Panc1 (cell line): Measurements from ENCODE around the gene TRPM4. TPM values are rescaled to one million over a fixed set of nuclear protein-coding genes. Genes with fewer than 3 reads are reported as not detected.

Source experiments
- ATAC-seq: fragments of 200-7000 bp; cut with Tn5 transposase; 2 replicates; pipeline ENCODE4 v1.9.1; 2020; ENCODE audit warnings: mild to moderate bottlenecking, moderate library complexity
- BruUV-seq: library from RNA; stranded (reverse); fragments of 400-500 nt; replicated peaks from 2 replicates; lab custom pipeline; 2021; lab: Mats Ljungman, UMichigan
- CTCF ChIA-PET: fragments of 300-600 bp; sonication (Branson Sonifier 250); formaldehyde crosslinking; loops from one replicate; lab custom pipeline; 2022; ENCODE audit warnings: antibody characterized with exemption; lab: Charles Lee
- POLR2A ChIA-PET: fragments of 300-600 bp; sonication (Branson Sonifier 250); formaldehyde crosslinking; loops from one replicate; lab custom pipeline; 2022; ENCODE audit warnings: antibody characterized with exemption; lab: Charles Lee
- DNase-seq: peaks from one replicate; pipeline ENCODE4 v3.0.0-alpha.2; 2010; ENCODE audit warnings: low read depth, low spot score
- H3K27ac ChIP-seq: 2 replicates; pipeline ENCODE4 v1.5.1; 2011; ENCODE audit warnings: mild to moderate bottlenecking, low read length, inconsistent platforms
- H3K27me3 ChIP-seq: fragments of 200-500 bp; sonication (Bioruptor generic); 2 replicates; pipeline ENCODE4 v1.6.0; 2014; ENCODE audit warnings: low read length, inconsistent platforms; ENCODE audit not compliant: control insufficient read depth, insufficient read depth
- H3K36me3 ChIP-seq: fragments of 200-500 bp; sonication (Bioruptor generic); 2 replicates; pipeline ENCODE4 v1.5.1; 2014; ENCODE audit warnings: inconsistent platforms, mild to moderate bottlenecking, low read length, moderate library complexity; ENCODE audit not compliant: control insufficient read depth, insufficient read depth
- H3K4me1 ChIP-seq: 2 replicates; pipeline ENCODE4 v1.5.1; 2011; ENCODE audit warnings: inconsistent platforms, mild to moderate bottlenecking, low read length, moderate library complexity; ENCODE audit not compliant: control insufficient read depth, insufficient read depth
- H3K4me3 ChIP-seq, 2 experiments: 2 replicates each; pipeline ENCODE4 v1.5.1; 2011 to 2012; ENCODE audit warnings: low read depth in 2 of 2, low read length in 2 of 2, mild to moderate bottlenecking in 2 of 2, inconsistent platforms in 1 of 2, moderate library complexity in 1 of 2
- H3K9me3 ChIP-seq: fragments of 200-500 bp; sonication (Bioruptor generic); 2 replicates; pipeline ENCODE4 v1.5.1; 2014; ENCODE audit warnings: low read depth, mild to moderate bottlenecking, inconsistent platforms, low read length, moderate library complexity; ENCODE audit not compliant: control insufficient read depth, insufficient read depth
- CTCF ChIP-seq: fragments of 450-650 bp; IDR thresholded peaks from 2 replicates; pipeline ENCODE4 v1.5.1; 2017; ENCODE audit warnings: mild to moderate bottlenecking
- REST ChIP-seq, 2 experiments: IDR thresholded peaks; 2 replicates each; pipeline ENCODE4 v1.6.1; 2011 to 2012; ENCODE audit warnings: low read depth in 2 of 2, control low read depth in 1 of 2, low read length in 1 of 2, mild to moderate bottlenecking in 1 of 2, moderate library complexity in 1 of 2; ENCODE audit not compliant: insufficient read depth in 1 of 2
- SIN3A ChIP-seq: IDR thresholded peaks from 2 replicates; pipeline ENCODE4 v1.6.1; 2012; ENCODE audit warnings: low read depth, mild to moderate bottlenecking, low read length, moderate library complexity, borderline replicate concordance; ENCODE audit not compliant: insufficient read depth
- in situ Hi-C: cut with HindIII; loops from 2 replicates; pipeline ENCODE4 v1.10.0; 2016; ENCODE audit warnings: low sequenced_read_pairs, low pct_unique_long_range_greater_than_20kb
- intact Hi-C: fragments of 100-400 bp; cut with micrococcal nuclease; formaldehyde crosslinking; loops from one replicate; pipeline ENCODE4 v1.10.0; 2022; ENCODE audit not compliant: unreplicated experiment
- total RNA-seq: library from RNA; stranded (reverse); gene quantifications from one replicate; pipeline ENCODE4 v1.2.1, GENCODE V29; 2021; ENCODE audit not compliant: unreplicated experiment

The TRPM4 gene
- total RNA-seq, 1 experiment from 2014 or later, result 19.4 TPM

GRCh38 chr19:49127674-49128544 lies 29.7 kb upstream of the TRPM4 start:
- ChIA-PET CTCF (interaction anchor here (0.6 to 1.0 kb wide), 6 partner anchors 14 to 301 kb away, joined by 3 to 10 read pairs (median 4); partner anchors contain the start of gene LIN7B), POLR2A (interaction anchor here (0.6 to 0.9 kb wide), 4 partner anchors 8 to 251 kb away, joined by 3 to 8 read pairs (median 4); partner anchors contain the start of gene RUVBL2)
- H3K27ac ChIP-seq, result peak overlapping the region; percentile 48
- H3K36me3 ChIP-seq, result no peaks in the 10 kb centered on the region
- H3K9me3 ChIP-seq, result no peaks in the 10 kb centered on the region
- peak; percentile 95 for ATAC-seq
- intact Hi-C loops (no loop called here), in situ Hi-C loops (no loop called here)
- DNase-seq, result no peak
- BruUV-seq, result no TSS peak
- H3K4me3 ChIP-seq, result peak overlapping the region; percentile 39 to 67
- H3K4me1 ChIP-seq, result 0 out of 2 replicates have a peak, but pooled peaks cover 3% of the 10 kb centered on the region
- no peaks in the 10 kb centered on the region for H3K27me3 ChIP-seq
- TF ChIP-seq CTCF (no peak), REST (IDR thresholded peaks at IDR 0.05; ENCODE audit: insufficient read depth in 1 of 2, low read depth in 2 of 2, low read length in 1 of 2) (peak in 1 of 2 experiments; percentile 34; a peak in 1 of 4 replicates), SIN3A (0 out of 2 replicates have a peak, but pooled peaks have one; percentile 24)

- CTCF ChIA-PET, result interaction anchor here (1.0 kb wide), 2 partner anchors 166 to 301 kb away, joined by 5 to 8 read pairs; no protein-coding TSS in a partner anchor
- H3K4me1 ChIP-seq, result 0 out of 2 replicates have a peak, but pooled peaks cover 3% of the 10 kb centered on the region
- no peaks in the 10 kb centered on the region for H3K27me3 ChIP-seq
- in situ Hi-C loops, result no loop called here
- peak overlapping the region; percentile 82 for H3K27ac ChIP-seq
- intact Hi-C loops, result no loop called here
- no peak for TF ChIP-seq CTCF
- no peak for TF ChIP-seq SIN3A
- H3K36me3 ChIP-seq, result no peaks in the 10 kb centered on the region
- BruUV-seq, result no TSS peak
- POLR2A ChIA-PET, result interaction anchor here (0.9 kb wide), 1 partner anchor 9 kb away, joined by 3 read pairs; no protein-coding TSS in a partner anchor
- peak overlapping the region; percentile 39 to 67 for H3K4me3 ChIP-seq
- DNase-seq, result no peak
- no peaks in the 10 kb centered on the region for H3K9me3 ChIP-seq
- ATAC-seq, result no peak
Measured at GRCh38 chr19:49128545-49129237, 28.9 kb upstream of the TRPM4 start.
